Transverse colon (tissue), 4 donors: ENCODE results near the gene PGD.
"Not testable (repeated sequence)": the region's sequence is repeated elsewhere in the genome, so short reads cannot be mapped to it uniquely, and the experiment has no call there.

ENCODE experiments used
- EP300 ChIP-seq: sonication (generic); formaldehyde crosslinking; IDR thresholded peaks from one replicate; pipeline ENCODE4 v1.6.1; 2017; ENCODE audit warnings: antibody characterized with exemption, low read depth
- POLR2A ChIP-seq: fragments of 450-650 bp; IDR thresholded peaks from one replicate; pipeline ENCODE4 v1.6.1; 2016; ENCODE audit warnings: antibody characterized with exemption, mild to moderate bottlenecking, moderate library complexity
- POLR2AphosphoS5 ChIP-seq, 3 donors: sonication (generic); formaldehyde crosslinking; IDR thresholded peaks; one replicate each; pipeline ENCODE4 v1.6.1; 2016; ENCODE audit warnings: antibody characterized with exemption in 3 of 3
- TF ChIP-seq, protein P1 (sequence below), 5 experiments: fragments of 200-600 bp in 3 of 5; fragments of 450-650 bp in 2 of 5; sonication (generic) in 3 of 5; IDR thresholded peaks; 1 replicate in 2 of 5; 2 replicates in 3 of 5; pipeline ENCODE4 v1.5.1; 2016 to 2017; ENCODE audit warnings: antibody characterized with exemption in 5 of 5, inconsistent platforms in 3 of 5, mild to moderate bottlenecking in 2 of 5, moderate library complexity in 1 of 5

DNA sequence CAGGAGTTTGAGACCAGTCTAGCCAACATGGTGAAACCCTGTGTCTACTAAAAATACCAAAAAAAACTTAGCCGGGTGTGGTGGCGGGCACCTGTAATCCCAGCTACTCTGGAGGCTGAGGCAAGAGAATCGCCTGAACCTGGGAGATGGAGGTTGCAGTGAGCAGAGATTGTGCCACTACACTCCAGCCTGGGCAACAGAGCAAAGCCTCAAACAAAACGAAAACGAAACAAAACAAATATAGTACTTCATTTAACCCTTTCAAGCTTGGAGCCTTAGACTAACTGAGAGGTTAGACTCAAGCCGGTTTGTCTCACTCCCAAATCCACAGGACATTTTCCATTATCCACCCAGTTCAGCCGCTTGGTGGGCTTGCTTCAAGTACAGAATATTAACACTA is 58.6 kb downstream of the PGD start:
- not testable (repeated sequence) for TF ChIP-seq POLR2AphosphoS5 (IDR thresholded peaks at IDR 0.05); POLR2A; EP300
- TF ChIP-seq, protein P1, sequence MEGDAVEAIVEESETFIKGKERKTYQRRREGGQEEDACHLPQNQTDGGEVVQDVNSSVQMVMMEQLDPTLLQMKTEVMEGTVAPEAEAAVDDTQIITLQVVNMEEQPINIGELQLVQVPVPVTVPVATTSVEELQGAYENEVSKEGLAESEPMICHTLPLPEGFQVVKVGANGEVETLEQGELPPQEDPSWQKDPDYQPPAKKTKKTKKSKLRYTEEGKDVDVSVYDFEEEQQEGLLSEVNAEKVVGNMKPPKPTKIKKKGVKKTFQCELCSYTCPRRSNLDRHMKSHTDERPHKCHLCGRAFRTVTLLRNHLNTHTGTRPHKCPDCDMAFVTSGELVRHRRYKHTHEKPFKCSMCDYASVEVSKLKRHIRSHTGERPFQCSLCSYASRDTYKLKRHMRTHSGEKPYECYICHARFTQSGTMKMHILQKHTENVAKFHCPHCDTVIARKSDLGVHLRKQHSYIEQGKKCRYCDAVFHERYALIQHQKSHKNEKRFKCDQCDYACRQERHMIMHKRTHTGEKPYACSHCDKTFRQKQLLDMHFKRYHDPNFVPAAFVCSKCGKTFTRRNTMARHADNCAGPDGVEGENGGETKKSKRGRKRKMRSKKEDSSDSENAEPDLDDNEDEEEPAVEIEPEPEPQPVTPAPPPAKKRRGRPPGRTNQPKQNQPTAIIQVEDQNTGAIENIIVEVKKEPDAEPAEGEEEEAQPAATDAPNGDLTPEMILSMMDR (IDR thresholded peaks at IDR 0.05): not testable (repeated sequence)
